GM12865 (cell line): ENCODE results near the gene ZMYM5.
A peak's percentile ranks its signal among the peaks of the same experiment; 100 is the strongest.
"Not testable (repeated sequence)": the region's sequence is repeated elsewhere in the genome, so short reads cannot be mapped to it uniquely, and the experiment has no call there.

Source experiments
- DNase-seq: peaks from one replicate; pipeline ENCODE4 v3.0.0; 2010; ENCODE audit warnings: low read depth
- H3K4me3 ChIP-seq: 2 replicates; pipeline ENCODE4 v1.5.1; 2011; ENCODE audit warnings: mild to moderate bottlenecking, low read depth, low read length, control low read depth
- CTCF ChIP-seq: IDR thresholded peaks from 2 replicates; pipeline ENCODE4 v1.5.1; 2011; ENCODE audit warnings: low read length, control low read depth, low read depth, inconsistent platforms; ENCODE audit not compliant: insufficient read depth; ENCODE audit errors: missing control alignments

Gene ZMYM5

GRCh38 chr13:19881641-19882040, 18.2 kb upstream of the ZMYM5 start:
- TF ChIP-seq CTCF, result no peak
- no peak overlapping the region for H3K4me3 ChIP-seq
- DNase-seq, result no peak

DNA sequence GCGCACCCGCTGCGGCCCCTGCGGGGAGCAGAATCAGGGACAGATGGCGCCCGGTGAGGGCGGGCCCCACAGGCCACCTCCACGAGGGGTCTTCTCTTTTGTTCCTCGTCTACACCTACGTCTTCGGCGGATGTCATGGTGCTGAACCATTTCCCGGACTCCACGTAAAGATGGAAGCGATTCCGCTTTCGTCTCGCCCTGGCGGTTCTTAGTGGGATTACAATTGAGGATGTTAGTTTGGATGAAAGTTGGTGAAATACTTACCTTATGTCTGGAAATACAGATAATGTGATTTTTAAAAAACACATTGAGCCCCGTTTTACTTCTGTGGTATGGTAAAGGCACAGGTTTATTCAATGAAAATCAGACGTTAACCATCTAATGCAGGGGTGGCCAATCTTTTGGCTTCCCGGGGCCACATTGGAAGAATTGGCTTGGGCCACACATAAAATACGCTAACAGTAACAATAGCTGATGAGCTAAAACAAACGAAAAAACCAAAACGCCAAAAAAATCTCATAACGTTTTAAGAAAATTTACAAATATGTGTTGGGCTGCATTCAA, 1.4 kb upstream of the ZMYM5 start:
- peak overlapping the region; percentile 90 for H3K4me3 ChIP-seq
- TF ChIP-seq CTCF, result peak; percentile 54
- DNase-seq, result peak; percentile 89

- TF ChIP-seq CTCF, result no peak
- H3K4me3 ChIP-seq, result peak overlapping the region; percentile 90
- peak; percentile 95 for DNase-seq
Measured at GRCh38 chr13:19864024-19864745, 736 bp upstream of the ZMYM5 start.

GRCh38 chr13:19862481-19863313, 752 bp downstream of the ZMYM5 start:
- TF ChIP-seq CTCF, result no peak
- peak; percentile 64 for DNase-seq
- peak overlapping the region; percentile 56 for H3K4me3 ChIP-seq

DNA sequence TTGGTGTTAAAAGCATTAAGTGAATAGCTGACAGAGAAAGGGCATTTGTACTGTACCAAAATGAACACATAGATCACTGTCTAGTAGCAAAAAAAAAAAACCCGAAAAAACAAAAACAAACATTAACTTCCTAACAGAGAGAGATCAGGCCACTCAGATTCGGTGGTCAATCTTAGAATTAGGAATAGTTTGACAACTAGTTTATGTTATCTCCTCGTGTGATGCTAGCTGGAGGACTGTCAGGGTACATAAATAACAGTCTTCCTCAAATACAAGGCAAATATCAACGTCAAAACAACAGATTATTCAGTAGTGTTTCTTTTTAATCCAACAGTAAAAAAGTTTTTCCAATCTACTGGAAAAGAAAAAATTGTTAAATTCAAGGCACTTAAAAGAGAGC, 1.7 kb downstream of the ZMYM5 start:
- TF ChIP-seq CTCF, result no peak
- DNase-seq, result no peak
- peak overlapping the region; percentile 56 for H3K4me3 ChIP-seq

DNA sequence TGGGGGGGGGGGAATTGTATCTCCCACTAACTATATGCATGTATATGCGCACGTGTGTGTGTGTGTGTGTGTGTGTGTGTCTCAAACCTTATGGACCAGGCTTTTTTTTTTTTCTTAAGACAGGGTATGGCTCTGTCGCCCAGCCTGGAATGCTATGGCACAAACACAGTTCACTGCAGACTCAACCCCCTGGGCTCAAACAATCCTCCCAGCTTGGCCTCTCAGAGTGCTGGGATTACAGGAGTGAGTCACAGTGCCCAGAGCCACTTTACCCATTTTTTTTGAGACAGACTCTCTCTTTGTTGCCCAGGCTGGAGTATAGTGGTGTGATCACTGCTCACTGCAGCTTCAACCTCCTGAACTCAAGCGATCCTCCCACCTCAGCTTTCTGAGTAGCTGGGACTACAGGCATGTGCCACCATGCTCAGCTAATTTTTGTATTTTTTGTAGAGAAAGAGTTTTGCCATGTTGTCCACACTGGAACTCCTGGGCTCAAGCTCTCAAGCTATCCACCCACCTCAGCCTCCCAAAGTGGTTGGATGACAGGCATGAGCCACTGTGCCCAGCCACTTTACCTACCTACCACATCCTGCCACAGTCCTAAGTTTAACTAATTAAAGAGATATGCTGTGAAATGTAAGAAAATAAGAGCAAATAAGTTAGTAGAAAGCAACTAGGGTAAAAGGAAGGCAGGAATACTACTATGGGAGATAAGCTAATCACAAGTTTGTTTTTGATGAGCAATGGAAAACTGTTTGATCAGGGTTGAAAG, 2.4 kb downstream of the ZMYM5 start:
- peak; percentile 11 for DNase-seq
- peak overlapping the region; percentile 56 for H3K4me3 ChIP-seq
- no peak for TF ChIP-seq CTCF

DNA sequence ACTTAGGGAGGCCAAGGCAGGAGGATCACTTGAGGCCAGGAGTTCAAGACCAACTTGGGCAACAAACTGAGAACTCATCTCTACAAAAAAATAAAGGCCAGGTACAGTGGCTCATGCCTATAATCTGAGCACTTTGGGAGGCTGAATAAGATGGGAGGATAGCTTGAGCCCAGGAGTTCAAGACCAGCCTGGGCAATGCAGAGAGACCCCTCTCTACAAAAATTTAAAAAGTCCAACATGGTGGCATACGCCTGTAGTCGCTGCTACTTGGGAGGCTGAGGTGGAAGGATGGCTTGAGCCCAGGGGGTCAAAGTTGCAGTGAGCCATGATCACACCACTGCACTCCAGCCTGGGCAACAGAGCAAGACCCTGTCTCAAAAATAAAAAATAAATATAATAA, 5.8 kb downstream of the ZMYM5 start:
- DNase-seq, H3K4me3 ChIP-seq: not testable (repeated sequence)
